Upper lobe of left lung (tissue), 6 donors: ENCODE data around the gene ERN1. TPM values are rescaled to one million over a fixed set of nuclear protein-coding genes. Genes with fewer than 3 reads are reported as not detected.

Experiments used
- ATAC-seq, 2 donors: fragments of 200-7000 bp; cut with Tn5 transposase; one replicate each; pipeline ENCODE4 v1.9.1; 2022; ENCODE audit warnings: mild to moderate bottlenecking in 2 of 2, moderate library complexity in 2 of 2; ENCODE audit not compliant: low FRiP score in 2 of 2
- DNase-seq, 2 donors: peaks; one replicate each; pipeline ENCODE4 v3.0.0-alpha.2; 2019 to 2020
- H3K27ac ChIP-seq, 4 donors: fragments of 200-600 bp; sonication (generic); one replicate each; pipeline ENCODE4 v1.5.1; 2016 to 2019
- H3K27me3 ChIP-seq, 4 donors: fragments of 200-600 bp; sonication (generic); one replicate each; pipeline ENCODE4 v1.5.1; 2017 to 2019
- H3K36me3 ChIP-seq, 4 donors: fragments of 200-600 bp; sonication (generic); one replicate each; pipeline ENCODE4 v1.5.1; 2016 to 2019
- H3K4me1 ChIP-seq, 4 donors: fragments of 200-600 bp; sonication (generic); one replicate each; pipeline ENCODE4 v1.5.1; 2018 to 2019
- H3K4me3 ChIP-seq, 4 donors: fragments of 200-600 bp; sonication (generic); one replicate each; pipeline ENCODE4 v1.5.1; 2017 to 2019; ENCODE audit warnings: mild to moderate bottlenecking in 2 of 4, moderate library complexity in 1 of 4
- H3K9me3 ChIP-seq, 4 donors: fragments of 200-600 bp; sonication (generic); one replicate each; pipeline ENCODE4 v1.5.1; 2018 to 2019
- EP300 ChIP-seq, 4 donors: sonication (generic); formaldehyde crosslinking; IDR thresholded peaks; one replicate each; pipeline ENCODE4 v1.5.1; 2017; ENCODE audit warnings: antibody characterized with exemption in 4 of 4, control low read depth in 2 of 4
- POLR2A ChIP-seq, 4 donors: fragments of 450-650 bp; IDR thresholded peaks; one replicate each; pipeline ENCODE4 v1.5.1; 2016 to 2017; ENCODE audit warnings: antibody characterized with exemption in 4 of 4, mild to moderate bottlenecking in 2 of 4
- POLR2AphosphoS5 ChIP-seq, 2 donors: sonication (generic); formaldehyde crosslinking; IDR thresholded peaks; one replicate each; pipeline ENCODE4 v1.5.1; 2017; ENCODE audit warnings: antibody characterized with exemption in 2 of 2
- WGBS, 2 donors: methylation state at CpG; one replicate each; pipeline ENCODE4 v1.1.5; 2017 to 2018; 5-methylcytosine and 5-hydroxymethylcytosine counted together
- total RNA-seq, 6 donors: library from RNA; depleted of rRNA in 4 of 6; stranded (reverse); fragments of >200 nt in 4 of 6; gene quantifications; one replicate each; pipeline versions ENCODE4 v1.1.0 to v1.2.1, GENCODE V29; 2016 to 2021
- TF ChIP-seq, protein P1 (sequence below), 6 experiments: fragments of 450-650 bp in 4 of 6; fragments of 200-600 bp in 2 of 6; sonication (generic) in 2 of 6; IDR thresholded peaks; one replicate each; pipeline ENCODE4 v1.5.1; 2016 to 2019; ENCODE audit warnings: antibody characterized with exemption in 6 of 6
- donor health status: DM: no; HTN: no; CAD: no; lungs with moderate emphysema.
- donor health status: DM: no; HTN: yes; CAD: no; lungs with severe emphysema.

The ERN1 gene
- total RNA-seq, 6 donors from 2014 or later = 32.8 to 65.0 (median 41.9) TPM

DNA sequence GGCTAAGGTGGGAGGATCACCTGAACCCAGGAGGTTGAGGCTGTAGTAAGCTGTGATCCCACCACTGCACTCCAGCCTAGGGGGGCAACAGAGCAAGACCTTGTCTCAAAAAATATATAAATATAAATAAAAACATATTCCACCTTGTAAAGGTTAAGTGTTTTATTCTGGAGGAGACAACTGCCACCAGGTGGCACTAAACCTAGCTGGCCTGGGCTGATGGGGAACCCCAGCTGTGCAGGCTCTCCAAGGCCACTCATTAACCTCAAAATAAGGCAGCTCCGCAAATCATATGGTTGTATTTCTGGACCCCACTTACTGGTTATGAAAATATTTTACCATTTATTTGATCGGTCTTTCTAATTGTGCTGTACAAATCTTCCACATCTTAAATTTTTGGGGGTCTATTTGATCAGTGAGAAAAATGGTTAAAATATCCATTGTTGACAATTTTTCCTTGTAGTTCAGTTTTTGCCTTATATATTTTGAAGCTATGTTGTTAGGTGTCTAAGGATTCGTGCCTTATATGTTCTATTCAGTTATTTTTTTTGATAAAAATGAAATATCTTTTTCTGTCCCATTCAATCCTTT is 101.0 kb downstream of the ERN1 start:
- Histone ChIP-seq H3K27ac (no peak overlapping the region), H3K27me3 (no peaks in the 10 kb centered on the region), H3K36me3 (no peaks in the 10 kb centered on the region), H3K9me3 (no peaks in the 10 kb centered on the region), H3K4me3 (no peak overlapping the region), H3K4me1 (peaks cover 16 to 23% (median 21%) of the 10 kb centered on the region in 4 donors)
- DNase-seq = peak in 1 of 2 donors; percentile 67
- TF ChIP-seq, protein P1, sequence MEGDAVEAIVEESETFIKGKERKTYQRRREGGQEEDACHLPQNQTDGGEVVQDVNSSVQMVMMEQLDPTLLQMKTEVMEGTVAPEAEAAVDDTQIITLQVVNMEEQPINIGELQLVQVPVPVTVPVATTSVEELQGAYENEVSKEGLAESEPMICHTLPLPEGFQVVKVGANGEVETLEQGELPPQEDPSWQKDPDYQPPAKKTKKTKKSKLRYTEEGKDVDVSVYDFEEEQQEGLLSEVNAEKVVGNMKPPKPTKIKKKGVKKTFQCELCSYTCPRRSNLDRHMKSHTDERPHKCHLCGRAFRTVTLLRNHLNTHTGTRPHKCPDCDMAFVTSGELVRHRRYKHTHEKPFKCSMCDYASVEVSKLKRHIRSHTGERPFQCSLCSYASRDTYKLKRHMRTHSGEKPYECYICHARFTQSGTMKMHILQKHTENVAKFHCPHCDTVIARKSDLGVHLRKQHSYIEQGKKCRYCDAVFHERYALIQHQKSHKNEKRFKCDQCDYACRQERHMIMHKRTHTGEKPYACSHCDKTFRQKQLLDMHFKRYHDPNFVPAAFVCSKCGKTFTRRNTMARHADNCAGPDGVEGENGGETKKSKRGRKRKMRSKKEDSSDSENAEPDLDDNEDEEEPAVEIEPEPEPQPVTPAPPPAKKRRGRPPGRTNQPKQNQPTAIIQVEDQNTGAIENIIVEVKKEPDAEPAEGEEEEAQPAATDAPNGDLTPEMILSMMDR (IDR thresholded peaks at IDR 0.05) = peak; percentile 12 to 69 (median 52)
- TF ChIP-seq POLR2A (IDR thresholded peaks at IDR 0.05) (no peak), EP300 (IDR thresholded peaks at IDR 0.05) (no peak), POLR2AphosphoS5 (IDR thresholded peaks at IDR 0.05) (no peak)
- 16 to 23% methylated on average over 3 of the region's 3 CpGs for WGBS, 2 donors
- ATAC-seq = peak in 1 of 2 donors; percentile 76

DNA sequence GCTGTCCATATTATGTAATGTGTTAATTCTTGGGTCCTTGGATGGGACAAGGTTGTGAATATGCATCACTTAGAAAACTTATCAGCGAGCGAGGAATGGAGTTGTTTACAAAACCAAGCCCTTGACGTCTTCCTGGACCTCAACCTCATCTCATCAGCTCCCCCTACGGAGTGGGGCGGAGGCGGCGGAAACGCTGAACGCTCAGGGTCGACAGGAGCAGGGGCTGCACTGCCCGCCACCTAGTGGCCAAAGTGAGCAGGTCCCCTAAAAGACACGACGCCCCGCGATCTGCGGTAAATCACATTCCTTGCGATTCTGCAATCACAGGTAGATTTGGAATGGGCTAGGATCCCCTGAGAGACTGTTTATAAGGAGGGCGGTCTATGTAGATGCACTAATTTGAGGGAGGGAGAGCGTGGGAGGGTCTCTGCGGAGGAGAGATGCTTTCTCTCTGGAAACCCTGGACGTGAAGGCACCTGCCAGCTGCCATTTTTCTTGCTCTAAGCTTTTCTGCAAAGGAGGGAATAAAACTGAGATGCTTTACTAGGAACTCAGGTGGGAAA is 104.1 kb downstream of the ERN1 start:
- peak overlapping the region; percentile 38 to 78 (median 68) for H3K27ac ChIP-seq
- TF ChIP-seq, protein P1 (IDR thresholded peaks at IDR 0.05) = peak; percentile 93 to 97 (median 94)
- TF ChIP-seq POLR2A (IDR thresholded peaks at IDR 0.05) = peak in 1 of 4 donors; percentile 4
- no peak for TF ChIP-seq EP300 (IDR thresholded peaks at IDR 0.05)
- peak; percentile 54 to 64 for TF ChIP-seq POLR2AphosphoS5 (IDR thresholded peaks at IDR 0.05)
- 4% methylated on average over 18 to 21 of the region's 21 CpGs for WGBS, 2 donors
- no peaks in the 10 kb centered on the region for H3K9me3 ChIP-seq
- H3K36me3 ChIP-seq = no peaks in the 10 kb centered on the region
- ATAC-seq (peak; percentile 91 to 93), DNase-seq (peak; percentile 89 to 90)
- H3K27me3 ChIP-seq = no peaks in the 10 kb centered on the region
- H3K4me1 ChIP-seq = peaks cover 21 to 30% (median 27%) of the 10 kb centered on the region in 4 donors
- peak overlapping the region in 1 of 4 donors; percentile 16 for H3K4me3 ChIP-seq

DNA sequence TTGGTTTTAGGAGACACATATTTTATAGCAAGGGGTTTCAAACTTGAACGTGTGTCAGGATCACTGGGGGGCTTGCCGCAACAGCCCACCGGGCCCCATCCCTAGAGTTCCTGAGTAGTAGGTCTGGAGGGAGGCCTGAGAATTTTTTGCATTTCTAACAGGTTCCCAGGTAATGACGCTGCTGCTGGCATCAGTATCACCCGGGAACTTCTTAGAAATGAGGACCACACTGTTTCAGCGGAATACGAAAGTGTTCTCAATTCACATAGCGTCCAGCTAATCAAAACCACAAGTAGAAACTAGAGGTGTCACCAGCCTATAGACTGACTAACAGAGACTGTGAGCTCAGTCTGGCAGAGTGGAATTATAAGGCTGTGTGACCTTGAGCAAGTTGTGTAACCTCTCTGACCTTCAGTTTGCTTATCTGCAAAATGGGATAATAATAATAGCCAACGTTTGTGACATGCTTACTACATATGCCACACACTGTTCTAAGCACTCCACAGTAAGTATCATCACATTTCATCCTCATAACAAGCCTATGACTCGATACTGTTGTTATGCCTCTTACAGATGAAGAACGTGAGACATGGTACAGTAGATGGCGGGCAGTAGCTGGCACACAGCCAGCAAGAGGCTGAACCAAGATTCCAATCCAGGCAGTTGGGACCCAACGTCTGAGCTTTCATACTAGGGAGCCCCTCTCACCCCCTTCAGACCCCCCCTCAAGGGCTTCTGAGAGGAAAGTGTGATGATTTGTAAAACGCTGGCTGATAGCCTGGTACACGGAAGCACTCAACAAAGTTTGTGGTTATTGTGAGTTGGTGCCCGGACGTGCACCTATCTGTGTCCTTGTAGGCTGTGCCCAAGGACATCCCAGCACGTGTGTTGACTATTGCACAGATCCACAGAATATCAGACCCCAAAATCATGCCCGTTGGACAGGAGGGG is 104.9 kb downstream of the ERN1 start:
- Histone ChIP-seq H3K27ac (peak overlapping the region; percentile 63 to 78 (median 68)), H3K4me1 (peaks cover 22 to 34% (median 28%) of the 10 kb centered on the region in 4 donors), H3K27me3 (no peaks in the 10 kb centered on the region), H3K4me3 (no peak overlapping the region), H3K36me3 (no peaks in the 10 kb centered on the region), H3K9me3 (no peaks in the 10 kb centered on the region)
- TF ChIP-seq, protein P1 (IDR thresholded peaks at IDR 0.05) = no peak
- TF ChIP-seq POLR2AphosphoS5 (IDR thresholded peaks at IDR 0.05) = peak in 1 of 2 donors; percentile 11
- peak in 1 of 4 donors; percentile 9 for TF ChIP-seq POLR2A (IDR thresholded peaks at IDR 0.05)
- no peak for TF ChIP-seq EP300 (IDR thresholded peaks at IDR 0.05)
- peak; percentile 8 to 19 for ATAC-seq
- no peak for DNase-seq
- WGBS, 2 donors = 45 to 53% methylated on average over 19 of the region's 19 CpGs

DNA sequence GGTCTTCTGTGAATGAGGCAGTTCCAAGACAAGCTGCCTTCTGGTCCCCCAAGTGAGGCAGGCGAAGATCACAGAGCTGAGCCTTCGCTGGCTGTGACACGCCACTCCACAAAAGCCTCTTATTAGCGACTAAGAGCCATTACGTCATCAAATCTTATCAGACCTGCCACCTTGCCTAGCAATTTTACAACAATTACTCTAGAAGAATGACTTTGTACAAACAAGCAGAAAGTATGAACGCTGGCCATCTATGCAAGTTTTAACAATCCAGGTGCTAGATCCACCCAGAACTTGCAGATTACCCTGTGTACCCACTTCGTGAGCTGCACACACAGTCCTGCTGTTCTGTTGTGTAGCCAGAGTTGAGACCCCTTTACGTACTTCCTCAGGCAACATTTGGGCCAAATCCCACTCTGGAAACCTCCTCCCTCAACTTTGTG is 105.7 kb downstream of the ERN1 start:
- Histone ChIP-seq H3K9me3 (no peaks in the 10 kb centered on the region), H3K4me3 (no peak overlapping the region), H3K27me3 (no peaks in the 10 kb centered on the region), H3K36me3 (no peaks in the 10 kb centered on the region), H3K27ac (peak overlapping the region; percentile 63 to 78 (median 68)), H3K4me1 (peaks cover 22 to 40% (median 28%) of the 10 kb centered on the region in 4 donors)
- ATAC-seq (no peak), DNase-seq (peak in 1 of 2 donors; percentile 53)
- 45 to 58% methylated on average over 8 of the region's 8 CpGs for WGBS, 2 donors
- TF ChIP-seq, protein P1 (IDR thresholded peaks at IDR 0.05) = no peak
- peak in 1 of 4 donors; percentile 22 for TF ChIP-seq EP300 (IDR thresholded peaks at IDR 0.05)
